C4-2B (cell line): Measurements from ENCODE around the gene GLI3.

ENCODE experiments used
- ZFX ChIP-seq: fragments of 450-650 bp; IDR thresholded peaks from 2 replicates; pipeline ENCODE4 v1.6.1; 2017
- TF ChIP-seq, protein P1 (sequence below): fragments of 450-650 bp; conservative IDR thresholded peaks from 2 replicates; pipeline ENCODE4 v1.5.1; 2017; ENCODE audit warnings: mild to moderate bottlenecking

DNA sequence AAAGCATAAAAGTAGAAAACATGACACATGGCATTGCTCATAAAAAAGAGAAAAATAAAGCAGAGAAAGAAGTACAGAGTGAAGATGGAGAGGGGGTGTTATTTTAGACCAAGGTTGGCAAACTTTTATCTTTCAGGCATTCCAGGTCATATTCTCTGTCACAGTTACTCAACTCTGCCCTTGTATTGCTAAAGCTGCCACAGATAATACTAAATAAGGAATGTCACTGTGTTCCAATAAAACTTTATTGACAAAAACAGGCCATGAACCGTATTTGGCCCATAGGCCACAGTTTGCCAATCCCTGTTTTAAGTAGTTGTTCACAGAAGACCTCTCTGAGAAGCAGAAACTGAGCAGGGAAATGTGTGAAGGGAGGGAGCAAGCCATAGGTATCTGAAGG is 167.4 kb downstream of the GLI3 start:
- TF ChIP-seq, protein P1, sequence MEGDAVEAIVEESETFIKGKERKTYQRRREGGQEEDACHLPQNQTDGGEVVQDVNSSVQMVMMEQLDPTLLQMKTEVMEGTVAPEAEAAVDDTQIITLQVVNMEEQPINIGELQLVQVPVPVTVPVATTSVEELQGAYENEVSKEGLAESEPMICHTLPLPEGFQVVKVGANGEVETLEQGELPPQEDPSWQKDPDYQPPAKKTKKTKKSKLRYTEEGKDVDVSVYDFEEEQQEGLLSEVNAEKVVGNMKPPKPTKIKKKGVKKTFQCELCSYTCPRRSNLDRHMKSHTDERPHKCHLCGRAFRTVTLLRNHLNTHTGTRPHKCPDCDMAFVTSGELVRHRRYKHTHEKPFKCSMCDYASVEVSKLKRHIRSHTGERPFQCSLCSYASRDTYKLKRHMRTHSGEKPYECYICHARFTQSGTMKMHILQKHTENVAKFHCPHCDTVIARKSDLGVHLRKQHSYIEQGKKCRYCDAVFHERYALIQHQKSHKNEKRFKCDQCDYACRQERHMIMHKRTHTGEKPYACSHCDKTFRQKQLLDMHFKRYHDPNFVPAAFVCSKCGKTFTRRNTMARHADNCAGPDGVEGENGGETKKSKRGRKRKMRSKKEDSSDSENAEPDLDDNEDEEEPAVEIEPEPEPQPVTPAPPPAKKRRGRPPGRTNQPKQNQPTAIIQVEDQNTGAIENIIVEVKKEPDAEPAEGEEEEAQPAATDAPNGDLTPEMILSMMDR, result no peak
- TF ChIP-seq ZFX, result no peak
